Fibroblast of the aortic adventitia (primary cell): Measurements from ENCODE around the gene DRC7. TPM values are rescaled to one million over a fixed set of nuclear protein-coding genes. Genes with fewer than 3 reads are reported as not detected.

Experiments
- DNase-seq: peaks from one replicate; pipeline ENCODE4 v3.0.0-alpha.2; 2010; ENCODE audit warnings: low read depth
- H3K4me3 ChIP-seq: 2 replicates; pipeline ENCODE4 v1.5.1; 2011; ENCODE audit warnings: low read depth, mild to moderate bottlenecking, control low read depth, low read length, moderate library complexity
- total RNA-seq: library from RNA; depleted of rRNA; stranded (reverse); fragments of >200 nt; gene quantifications from 2 replicates; pipeline ENCODE4 v1.2.3, GENCODE V29; 2012; ENCODE audit warnings: low replicate concordance
- TF ChIP-seq, protein P1 (sequence below): IDR thresholded peaks from 2 replicates; pipeline ENCODE4 v1.5.1; 2011; ENCODE audit warnings: mild to moderate bottlenecking, low read length, control low read depth, inconsistent platforms; ENCODE audit not compliant: insufficient read depth

Gene DRC7
- total RNA-seq, 1 donor, result 0.09 TPM

- TF ChIP-seq, protein P1, sequence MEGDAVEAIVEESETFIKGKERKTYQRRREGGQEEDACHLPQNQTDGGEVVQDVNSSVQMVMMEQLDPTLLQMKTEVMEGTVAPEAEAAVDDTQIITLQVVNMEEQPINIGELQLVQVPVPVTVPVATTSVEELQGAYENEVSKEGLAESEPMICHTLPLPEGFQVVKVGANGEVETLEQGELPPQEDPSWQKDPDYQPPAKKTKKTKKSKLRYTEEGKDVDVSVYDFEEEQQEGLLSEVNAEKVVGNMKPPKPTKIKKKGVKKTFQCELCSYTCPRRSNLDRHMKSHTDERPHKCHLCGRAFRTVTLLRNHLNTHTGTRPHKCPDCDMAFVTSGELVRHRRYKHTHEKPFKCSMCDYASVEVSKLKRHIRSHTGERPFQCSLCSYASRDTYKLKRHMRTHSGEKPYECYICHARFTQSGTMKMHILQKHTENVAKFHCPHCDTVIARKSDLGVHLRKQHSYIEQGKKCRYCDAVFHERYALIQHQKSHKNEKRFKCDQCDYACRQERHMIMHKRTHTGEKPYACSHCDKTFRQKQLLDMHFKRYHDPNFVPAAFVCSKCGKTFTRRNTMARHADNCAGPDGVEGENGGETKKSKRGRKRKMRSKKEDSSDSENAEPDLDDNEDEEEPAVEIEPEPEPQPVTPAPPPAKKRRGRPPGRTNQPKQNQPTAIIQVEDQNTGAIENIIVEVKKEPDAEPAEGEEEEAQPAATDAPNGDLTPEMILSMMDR, result no peak
- H3K4me3 ChIP-seq, result no peak overlapping the region
- no peak for DNase-seq
These were observed 32.4 kb upstream of the DRC7 start for GRCh38 chr16:57661936-57662906.

DNA sequence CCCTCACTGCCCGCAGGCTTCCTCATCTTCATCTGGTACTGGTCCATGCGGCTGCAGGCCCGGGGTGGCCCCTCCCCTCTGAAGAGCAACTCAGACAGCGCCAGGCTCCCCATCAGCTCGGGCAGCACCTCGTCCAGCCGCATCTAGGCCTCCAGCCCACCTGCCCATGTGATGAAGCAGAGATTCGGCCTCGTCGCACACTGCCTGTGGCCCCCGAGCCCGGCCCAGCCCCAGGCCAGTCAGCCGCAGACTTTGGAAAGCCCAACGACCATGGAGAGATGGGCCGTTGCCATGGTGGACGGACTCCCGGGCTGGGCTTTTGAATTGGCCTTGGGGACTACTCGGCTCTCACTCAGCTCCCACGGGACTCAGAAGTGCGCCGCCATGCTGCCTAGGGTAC is 31.2 kb upstream of the DRC7 start:
- H3K4me3 ChIP-seq, result no peak overlapping the region
- no peak for DNase-seq
- TF ChIP-seq, protein P1, result no peak

GRCh38 chr16:57663917-57664661 is 30.5 kb upstream of the DRC7 start:
- H3K4me3 ChIP-seq, result no peak overlapping the region
- TF ChIP-seq, protein P1, result no peak
- no peak for DNase-seq

DNA sequence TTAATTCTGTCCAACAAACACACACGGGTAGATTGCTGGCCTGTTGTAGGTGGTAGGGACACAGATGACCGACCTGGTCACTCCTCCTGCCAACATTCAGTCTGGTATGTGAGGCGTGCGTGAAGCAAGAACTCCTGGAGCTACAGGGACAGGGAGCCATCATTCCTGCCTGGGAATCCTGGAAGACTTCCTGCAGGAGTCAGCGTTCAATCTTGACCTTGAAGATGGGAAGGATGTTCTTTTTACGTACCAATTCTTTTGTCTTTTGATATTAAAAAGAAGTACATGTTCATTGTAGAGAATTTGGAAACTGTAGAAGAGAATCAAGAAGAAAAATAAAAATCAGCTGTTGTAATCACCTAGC is 30.0 kb upstream of the DRC7 start:
- no peak overlapping the region for H3K4me3 ChIP-seq
- no peak for DNase-seq
- TF ChIP-seq, protein P1, result no peak

DNA sequence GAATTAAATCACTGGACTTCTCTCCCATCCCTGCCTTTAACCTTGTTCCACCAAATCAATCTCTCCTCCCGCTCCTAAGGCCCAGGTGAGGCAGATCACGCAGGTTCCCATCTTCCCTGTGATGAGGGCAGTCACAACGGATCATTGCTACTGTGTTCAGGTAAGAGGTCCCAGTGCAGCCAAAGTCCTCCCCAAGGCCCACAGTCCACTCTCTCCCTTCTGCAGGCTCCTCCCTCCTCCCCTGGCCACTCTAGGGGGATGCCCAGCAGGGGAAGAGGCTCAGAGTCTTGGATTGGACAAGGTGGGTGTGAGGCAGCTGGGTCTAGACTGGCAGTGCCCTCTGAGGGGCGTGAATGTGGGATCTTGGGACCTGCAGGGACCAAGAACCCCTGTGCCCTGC is 29.1 kb upstream of the DRC7 start:
- H3K4me3 ChIP-seq, result no peak overlapping the region
- TF ChIP-seq, protein P1, result no peak
- DNase-seq, result no peak

DNA sequence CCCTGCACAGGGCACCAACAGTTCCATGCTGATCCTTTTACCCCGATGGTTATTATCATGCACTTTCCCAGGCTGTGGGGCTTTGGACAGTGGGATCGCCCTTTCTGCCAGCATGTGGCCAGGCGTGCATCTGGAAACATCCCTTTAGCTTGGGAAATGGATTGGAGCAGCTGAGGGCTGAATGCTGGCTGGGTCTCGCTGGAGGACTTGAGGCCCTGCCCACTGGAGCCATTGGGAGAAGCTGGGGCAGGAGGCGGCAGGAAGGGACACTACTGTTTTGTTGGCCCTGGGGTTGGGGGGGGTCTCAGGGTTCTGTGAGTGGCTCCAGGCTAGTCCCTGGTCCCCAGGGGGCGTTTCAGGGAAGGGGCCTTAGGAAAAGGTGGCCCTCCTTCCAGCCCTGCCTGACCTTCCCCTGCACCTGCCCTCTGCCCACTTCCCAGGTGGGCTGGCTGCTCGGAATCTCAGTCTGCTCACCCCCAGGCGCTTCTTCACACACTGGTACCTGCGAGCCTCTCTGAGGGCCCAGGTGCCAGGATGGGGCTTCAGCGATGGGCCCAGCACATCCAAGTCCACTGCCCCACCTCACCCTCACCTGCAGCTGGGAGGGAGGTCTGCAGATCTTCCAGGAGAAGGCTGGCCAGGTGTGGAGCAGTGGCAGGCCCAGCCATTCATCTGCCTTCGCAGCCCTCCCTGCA is 28.1 kb upstream of the DRC7 start:
- TF ChIP-seq, protein P1, result no peak
- DNase-seq, result no peak
- no peak overlapping the region for H3K4me3 ChIP-seq
